ENCODE measurements around the gene DEPP1.

Gene DEPP1

GRCh38 chr10:44930904-44931620 lies 47.5 kb downstream of the DEPP1 start:
- DNase-seq: no peak

GRCh38 chr10:44929356-44930255 lies 49.0 kb downstream of the DEPP1 start:
- no peak for DNase-seq

GRCh38 chr10:44928462-44928861 lies 50.1 kb downstream of the DEPP1 start:
- DNase-seq: no peak

GRCh38 chr10:44927352-44927751 lies 51.3 kb downstream of the DEPP1 start:
- DNase-seq: no peak

GRCh38 chr10:44926751-44927351 lies 51.8 kb downstream of the DEPP1 start:
- no peak for DNase-seq

All from stimulated activated CD4-positive, alpha-beta T cell treated with anti-CD3 and anti-CD28 coated beads, Interleukin-12 subunit alpha, Interleukin-12 subunit beta, amount 100 ng/mL, for 4 hours (primary cell).